NAMALWA (cell line): ENCODE results near the gene INTS3.

ENCODE experiments used
- DNase-seq: peaks from one replicate; pipeline ENCODE4 v3.0.0-alpha.2; 2015; ENCODE audit warnings: low spot score

The INTS3 gene, protein sequence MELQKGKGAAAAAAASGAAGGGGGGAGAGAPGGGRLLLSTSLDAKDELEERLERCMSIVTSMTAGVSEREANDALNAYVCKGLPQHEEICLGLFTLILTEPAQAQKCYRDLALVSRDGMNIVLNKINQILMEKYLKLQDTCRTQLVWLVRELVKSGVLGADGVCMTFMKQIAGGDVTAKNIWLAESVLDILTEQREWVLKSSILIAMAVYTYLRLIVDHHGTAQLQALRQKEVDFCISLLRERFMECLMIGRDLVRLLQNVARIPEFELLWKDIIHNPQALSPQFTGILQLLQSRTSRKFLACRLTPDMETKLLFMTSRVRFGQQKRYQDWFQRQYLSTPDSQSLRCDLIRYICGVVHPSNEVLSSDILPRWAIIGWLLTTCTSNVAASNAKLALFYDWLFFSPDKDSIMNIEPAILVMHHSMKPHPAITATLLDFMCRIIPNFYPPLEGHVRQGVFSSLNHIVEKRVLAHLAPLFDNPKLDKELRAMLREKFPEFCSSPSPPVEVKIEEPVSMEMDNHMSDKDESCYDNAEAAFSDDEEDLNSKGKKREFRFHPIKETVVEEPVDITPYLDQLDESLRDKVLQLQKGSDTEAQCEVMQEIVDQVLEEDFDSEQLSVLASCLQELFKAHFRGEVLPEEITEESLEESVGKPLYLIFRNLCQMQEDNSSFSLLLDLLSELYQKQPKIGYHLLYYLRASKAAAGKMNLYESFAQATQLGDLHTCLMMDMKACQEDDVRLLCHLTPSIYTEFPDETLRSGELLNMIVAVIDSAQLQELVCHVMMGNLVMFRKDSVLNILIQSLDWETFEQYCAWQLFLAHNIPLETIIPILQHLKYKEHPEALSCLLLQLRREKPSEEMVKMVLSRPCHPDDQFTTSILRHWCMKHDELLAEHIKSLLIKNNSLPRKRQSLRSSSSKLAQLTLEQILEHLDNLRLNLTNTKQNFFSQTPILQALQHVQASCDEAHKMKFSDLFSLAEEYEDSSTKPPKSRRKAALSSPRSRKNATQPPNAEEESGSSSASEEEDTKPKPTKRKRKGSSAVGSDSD

DNA sequence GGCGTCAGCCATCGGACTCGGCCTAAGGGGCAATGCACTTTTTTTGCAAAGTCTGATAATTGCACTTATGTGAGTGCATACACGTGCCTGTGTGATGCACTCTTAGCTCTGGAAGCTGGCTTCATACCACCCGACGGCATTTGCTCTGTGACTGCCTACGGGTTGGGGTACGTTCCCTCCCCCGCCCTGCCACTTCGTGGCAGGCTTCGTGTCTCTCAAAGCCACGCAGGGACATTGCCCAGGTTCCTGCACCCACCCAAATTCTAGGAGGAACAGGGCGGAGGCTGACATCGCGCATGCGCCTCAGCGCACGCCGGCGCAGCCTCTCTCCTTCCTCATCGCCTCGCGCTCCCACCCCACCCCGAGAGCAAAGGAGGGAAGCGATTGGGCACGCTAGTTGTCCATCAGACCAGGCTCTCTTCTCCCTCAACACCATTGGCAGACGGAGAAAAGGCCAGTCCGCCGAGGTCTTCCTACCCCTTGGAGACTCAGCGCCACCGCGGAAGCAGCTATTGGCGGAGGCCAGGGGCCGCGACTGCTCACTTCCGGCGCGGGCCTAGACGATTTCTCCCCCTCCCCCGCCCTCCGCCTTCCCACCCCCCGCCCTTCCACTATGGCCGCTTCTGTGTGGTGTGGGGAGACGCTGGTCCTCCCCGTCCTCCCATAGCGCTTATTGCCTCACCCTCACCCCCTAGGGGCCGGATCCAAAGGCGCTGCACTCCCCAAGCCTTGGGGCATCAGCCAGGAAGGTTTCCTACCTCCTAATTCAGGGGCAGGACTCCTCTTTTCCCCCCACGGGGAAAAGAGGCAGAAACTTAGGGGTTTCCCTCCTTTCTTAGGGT is at the start of gene INTS3:
INTS3 (plus strand) TSS at position 588 of the 842 bp plus-strand sequence. CDS start 585 bp downstream, outside the sequence.
- DNase-seq = peak; percentile 100

- DNase-seq = no peak
These were observed 49.1 kb upstream of the INTS3 start, which contains the start of gene NPR1 for GRCh38 chr1:153678519-153679336. NPR1 (plus strand) TSS chr1:153678688; CDS start chr1:153679109, 421 bp downstream.

GRCh38 chr1:153679337-153680119 is 48.3 kb upstream of the INTS3 start:
- no peak for DNase-seq

- no peak for DNase-seq
These were observed 47.8 kb upstream of the INTS3 start for GRCh38 chr1:153680120-153680403.

DNA sequence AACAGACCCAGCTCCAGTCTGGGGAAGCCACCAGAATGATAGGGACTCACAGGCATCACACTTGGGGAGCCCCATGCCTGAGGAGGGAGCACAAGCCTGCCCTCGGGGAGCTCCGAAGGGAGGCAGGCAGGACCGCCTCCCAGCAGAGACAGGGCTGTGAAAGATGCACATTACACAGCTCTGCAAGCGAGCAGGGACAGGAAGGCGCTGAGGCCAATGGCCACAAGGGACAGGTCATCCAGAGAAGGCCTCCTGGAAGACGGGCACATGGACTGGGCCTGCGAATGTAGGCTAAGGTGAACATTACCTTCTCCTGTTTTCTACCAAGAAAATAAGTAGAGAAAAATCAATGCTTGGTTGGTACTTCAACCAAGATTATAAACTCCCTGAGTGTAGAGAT is 45.1 kb upstream of the INTS3 start:
- no peak for DNase-seq

- DNase-seq = no peak
These were observed 44.0 kb upstream of the INTS3 start for GRCh38 chr1:153683854-153684253.

- no peak for DNase-seq
These were observed 43.0 kb upstream of the INTS3 start for GRCh38 chr1:153684892-153685291.

DNA sequence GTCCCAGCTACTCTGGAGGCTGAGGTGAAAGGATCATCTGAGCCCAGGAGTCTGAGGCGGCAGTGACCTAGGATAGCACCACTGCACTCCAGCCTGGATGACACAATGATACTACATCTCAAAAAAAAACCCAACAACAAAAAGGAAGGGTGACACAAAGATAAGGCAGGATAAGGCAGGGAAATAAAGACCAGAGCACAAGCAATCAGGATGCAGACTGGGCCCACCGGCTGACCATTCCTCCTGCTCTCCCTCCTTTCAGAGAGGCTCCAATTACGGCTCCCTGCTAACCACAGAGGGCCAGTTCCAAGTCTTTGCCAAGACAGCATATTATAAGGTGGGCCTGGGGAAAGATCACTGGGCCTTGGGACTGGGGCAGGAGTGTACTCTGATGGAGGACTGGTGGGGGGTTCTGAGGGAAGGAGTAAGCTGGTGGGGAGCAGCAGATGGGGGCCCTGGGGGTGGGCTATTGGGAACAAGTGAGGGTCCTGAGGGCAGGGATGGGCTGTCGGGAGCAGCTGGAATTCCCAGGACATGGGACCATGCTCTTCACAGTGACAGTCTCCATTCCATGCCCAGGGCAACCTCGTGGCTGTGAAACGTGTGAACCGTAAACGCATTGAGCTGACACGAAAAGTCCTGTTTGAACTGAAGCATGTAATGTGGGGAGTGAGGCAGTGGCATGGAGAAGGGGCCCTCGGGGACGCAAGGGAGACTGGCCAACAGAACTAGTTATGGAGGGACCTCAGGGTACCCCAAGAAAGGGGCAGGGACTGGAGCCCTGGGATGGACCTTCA is 42.1 kb upstream of the INTS3 start:
- no peak for DNase-seq

DNA sequence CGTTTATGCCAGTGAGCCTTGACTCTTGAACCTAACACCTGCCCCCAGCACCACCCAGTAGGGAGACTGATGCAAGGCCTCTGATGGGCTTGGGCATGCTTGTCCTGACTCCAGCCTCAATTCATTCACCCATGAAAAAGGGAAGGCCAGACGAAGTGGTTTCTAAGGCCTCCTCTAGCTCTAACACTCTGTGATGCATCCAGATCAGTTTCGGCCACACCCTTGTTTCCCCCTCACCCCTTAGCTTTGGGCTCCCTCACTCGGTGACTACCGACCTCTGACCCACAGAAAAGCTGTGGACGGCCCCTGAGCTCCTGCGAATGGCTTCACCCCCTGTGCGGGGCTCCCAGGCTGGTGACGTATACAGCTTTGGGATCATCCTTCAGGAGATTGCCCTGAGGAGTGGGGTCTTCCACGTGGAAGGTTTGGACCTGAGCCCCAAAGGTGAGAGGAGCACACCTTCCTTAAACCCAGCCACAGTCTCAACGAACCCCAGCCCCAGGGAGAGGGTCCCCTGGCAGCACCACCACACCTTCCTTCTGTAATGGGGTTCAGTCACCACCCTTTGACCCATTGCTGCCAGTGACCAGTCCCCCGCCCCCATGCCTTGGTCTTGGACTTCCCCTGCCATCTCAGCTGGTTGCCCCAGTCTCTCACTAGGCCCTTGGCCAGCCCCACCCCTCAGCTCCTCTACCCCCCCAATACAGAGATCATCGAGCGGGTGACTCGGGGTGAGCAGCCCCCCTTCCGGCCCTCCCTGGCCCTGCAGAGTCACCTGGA is 40.3 kb upstream of the INTS3 start:
- no peak for DNase-seq

DNA sequence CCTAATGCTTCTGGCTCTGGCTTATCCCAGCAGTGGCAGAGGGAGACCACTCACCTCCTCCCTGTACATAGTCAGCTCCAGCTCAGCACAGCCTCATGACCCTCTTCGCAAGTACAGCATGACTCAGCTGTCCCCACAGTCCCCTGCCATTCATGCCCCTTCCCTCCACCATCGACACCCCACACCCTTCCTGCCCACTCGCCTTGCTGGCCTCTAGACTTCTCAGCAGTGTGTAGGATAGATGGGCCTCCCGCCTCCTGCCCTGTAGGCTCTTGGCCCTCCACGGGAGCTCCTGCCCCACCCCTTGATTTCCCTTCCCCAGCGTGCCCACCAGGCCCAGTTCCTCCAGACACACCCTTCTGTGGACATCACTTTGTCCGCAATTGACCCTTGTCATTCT is 39.6 kb upstream of the INTS3 start:
- DNase-seq = no peak

DNA sequence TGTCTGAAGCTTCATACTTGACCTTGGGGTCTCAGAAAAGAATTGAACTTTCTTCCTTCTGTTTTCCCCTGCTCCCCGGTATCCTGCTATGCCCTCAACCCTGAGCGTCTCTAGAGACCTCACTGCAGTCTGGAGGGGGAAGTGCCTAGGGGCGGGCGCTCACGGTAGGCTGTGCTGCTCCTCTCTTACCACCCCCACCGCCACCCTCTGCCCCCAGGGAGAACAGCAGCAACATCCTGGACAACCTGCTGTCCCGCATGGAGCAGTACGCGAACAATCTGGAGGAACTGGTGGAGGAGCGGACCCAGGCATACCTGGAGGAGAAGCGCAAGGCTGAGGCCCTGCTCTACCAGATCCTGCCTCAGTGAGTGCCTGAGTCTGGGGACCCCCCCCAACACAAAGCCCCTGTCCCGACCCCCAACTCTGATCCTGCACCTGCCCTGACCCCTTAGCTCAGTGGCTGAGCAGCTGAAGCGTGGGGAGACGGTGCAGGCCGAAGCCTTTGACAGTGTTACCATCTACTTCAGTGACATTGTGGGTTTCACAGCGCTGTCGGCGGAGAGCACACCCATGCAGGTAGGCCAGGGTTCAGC is 39.0 kb upstream of the INTS3 start:
- no peak for DNase-seq

- no peak for DNase-seq
These were observed 34.4 kb upstream of the INTS3 start for GRCh38 chr1:153693466-153693865.

- no peak for DNase-seq
These were observed 31.1 kb upstream of the INTS3 start for GRCh38 chr1:153696741-153697140.

GRCh38 chr1:153697191-153698019 is 30.4 kb upstream of the INTS3 start:
- DNase-seq = no peak

- DNase-seq = no peak
These were observed 29.6 kb upstream of the INTS3 start for GRCh38 chr1:153698020-153698922.
